Hematopoietic multipotent progenitor cell treated with erythropoietin and hydrocortisone succinate and interleukin-3 and kit ligand, for 4 days (in vitro differentiated cells): ENCODE results near the gene NAA60.
A peak's percentile ranks its signal among the peaks of the same experiment; 100 is the strongest.
"Not testable (repeated sequence)": the region's sequence is repeated elsewhere in the genome, so short reads cannot be mapped to it uniquely, and the experiment has no call there.

Source experiments
- DNase-seq: peaks from one replicate; pipeline ENCODE4 v3.0.0-alpha.2; 2015

NAA60 gene

DNA sequence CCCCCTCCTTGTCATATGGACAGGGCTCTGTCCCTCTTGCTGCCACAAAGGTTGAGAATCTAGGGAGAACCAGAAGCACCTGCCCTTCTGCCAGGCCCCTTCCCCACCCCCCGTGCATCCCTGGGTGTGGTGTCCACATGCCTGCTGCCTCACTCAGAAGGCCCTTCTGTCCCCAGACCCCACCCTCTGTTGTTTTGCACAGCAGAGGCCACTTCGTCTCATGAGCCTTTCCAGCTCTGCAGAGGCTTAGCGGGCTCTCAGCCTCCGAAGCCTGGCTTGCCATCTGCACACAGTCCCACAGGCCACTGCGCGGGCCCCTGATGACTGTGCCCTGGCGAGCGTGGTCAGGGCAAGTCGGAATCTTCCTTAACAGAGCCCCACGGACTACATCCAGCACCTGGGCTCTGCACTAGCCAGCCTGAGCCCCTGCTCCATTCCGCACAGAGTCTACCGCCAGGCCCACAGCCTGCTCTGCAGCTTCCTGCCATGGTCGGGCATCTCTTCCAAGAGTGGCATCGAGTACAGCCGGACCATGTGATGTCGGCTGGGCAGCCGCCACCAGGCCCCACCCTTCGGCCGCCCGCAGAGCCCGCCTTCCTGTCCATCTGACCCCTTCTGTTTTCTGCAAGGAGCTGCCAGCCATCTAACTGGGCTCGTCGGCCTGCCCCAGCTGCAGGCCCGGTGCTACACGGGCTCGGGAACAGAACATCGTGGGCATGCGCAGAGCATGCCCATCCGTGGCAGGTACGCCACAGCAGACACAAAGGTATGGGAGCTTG is 41.0 kb downstream of the NAA60 start:
- DNase-seq = no peak

DNA sequence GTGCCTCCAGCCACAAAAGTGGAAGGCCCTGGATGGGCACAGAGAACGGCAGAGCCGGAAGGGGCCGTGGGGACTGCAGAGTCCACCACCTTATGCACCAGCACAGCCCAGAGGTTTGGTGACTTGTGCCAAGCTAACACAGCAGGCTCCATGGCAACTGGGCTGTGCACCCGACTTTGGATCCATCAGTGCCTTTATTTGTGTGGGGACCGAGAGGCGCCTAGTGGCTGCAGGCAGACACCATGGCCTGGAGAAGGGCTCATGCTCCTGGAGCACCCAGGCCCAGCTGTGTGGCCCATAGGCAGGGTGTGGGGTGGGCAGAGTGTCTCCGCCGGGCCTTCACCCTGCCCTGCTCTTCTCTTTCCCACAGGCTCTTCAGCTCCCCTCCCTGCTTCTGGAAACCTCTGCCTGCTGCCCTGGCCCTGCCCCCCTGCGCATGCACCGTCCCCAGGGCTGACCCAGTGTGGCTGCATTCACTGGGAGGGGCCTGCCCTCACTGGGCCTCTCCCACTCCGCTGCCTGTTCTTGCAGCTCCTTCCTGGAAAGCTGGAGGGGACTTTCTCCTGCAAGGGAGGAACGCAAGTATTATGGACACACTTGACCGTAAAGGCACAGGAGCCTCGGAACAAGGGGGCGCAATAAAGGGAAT is 41.7 kb downstream of the NAA60 start:
- no peak for DNase-seq

DNA sequence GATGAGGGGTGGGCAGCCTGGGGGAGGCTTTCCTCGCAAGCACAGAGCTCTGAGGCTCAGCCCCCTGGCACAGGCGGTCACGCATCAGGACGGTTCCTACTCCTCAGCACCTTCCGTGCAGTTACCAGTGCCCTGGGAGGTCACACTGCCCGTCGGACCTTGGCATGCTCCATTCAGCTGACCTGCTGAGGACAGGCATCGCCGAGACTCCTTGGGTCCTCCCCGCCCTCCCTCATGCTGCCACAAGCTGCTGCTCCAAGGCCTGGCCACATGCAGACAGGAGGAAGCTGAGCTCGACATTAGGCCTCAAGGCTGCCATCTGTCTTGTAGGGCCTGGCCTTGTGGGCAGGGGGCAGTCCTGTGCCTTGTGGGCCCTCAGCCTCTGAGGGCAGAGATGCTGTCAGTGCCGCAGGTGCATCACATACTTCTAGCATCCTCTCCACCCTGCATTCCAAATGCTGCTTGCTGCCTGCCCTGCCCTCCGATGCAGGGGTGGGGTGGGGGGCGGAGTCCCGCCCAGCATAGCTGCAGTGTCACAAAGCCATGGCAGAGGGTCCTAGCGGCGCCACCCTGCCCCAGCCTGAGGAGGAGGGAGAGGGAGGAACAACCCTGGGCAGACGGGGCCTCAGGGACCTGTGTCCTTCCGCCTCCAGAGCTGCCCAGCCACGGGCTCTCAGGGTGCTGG is 42.5 kb downstream of the NAA60 start:
- peak; percentile 23 for DNase-seq

DNA sequence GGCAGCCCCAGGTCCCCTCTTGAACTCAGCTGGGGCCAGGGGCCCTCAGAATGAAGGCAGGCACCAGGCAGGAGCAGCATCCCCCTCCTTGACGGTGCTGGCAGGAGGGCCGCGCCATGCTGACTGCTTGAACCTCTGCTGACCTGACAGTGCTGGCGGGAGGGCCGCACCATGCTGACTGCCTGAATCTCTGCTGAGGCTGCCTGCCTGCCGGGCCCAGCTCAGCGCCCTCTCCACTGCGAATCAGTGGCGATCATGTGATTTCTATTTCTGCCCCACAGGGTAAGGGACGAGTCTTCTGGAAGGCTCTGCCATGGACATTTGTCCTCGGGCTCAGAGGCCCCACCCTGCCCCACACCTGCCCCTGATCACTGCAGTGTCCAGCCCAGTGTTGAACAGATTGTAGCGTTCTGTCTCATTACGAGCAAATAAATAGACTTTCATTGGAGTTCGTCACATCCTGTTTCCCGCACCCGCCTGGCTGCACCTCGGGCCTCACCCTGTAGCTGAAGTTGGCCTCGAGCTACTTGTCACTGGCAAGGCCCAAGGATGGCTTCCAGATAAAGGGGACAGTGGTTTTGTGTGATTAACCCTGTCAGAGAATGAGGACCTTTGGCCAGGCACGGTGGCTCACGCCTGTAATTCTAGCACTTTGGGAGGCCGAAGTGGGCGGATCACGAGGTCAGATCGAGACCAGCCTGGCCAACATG is 43.2 kb downstream of the NAA60 start:
- no peak for DNase-seq

DNA sequence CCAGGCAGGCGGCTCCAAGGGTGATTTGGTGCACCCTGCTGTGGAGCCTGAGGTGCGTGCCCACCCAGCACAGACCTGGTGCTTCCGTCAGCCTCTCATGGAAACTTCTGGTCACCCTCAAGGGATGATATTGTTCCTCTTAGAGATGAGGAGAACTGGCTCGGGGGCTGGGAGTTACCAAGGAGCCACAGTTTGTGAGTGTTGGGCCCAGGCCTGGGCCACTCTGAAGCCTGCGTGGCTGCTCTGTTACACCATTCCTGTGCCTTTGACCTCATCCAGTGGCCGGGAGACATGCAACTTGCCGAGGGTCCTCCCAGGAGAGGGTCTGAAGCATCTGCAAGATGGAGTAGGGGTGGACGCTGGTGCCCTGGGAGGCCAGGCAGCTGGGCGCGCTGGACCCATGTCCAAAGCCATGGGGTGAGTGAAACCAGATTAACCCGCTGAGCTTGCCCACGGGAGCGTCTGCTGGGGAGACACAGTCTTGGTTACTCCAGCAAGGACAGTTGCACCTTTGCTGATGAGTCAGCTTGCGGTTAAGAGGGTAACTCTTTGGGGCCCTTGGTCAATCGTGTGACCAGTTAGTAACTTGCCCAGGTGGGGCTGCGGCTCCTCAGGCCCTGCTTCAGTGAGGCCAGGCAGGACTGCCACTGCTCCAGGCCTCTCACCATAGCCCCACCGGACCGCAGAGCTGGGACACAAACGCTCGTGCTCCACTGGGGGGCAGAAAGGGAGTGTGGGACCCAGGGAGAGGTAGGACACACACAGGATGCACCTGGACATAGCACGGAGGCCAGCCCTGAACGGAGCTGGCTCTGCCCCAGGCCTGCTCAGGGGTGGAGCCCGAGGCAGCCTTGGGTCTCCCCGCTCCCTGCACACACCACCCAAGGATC is 44.3 kb downstream of the NAA60 start:
- peak; percentile 8 for DNase-seq

DNA sequence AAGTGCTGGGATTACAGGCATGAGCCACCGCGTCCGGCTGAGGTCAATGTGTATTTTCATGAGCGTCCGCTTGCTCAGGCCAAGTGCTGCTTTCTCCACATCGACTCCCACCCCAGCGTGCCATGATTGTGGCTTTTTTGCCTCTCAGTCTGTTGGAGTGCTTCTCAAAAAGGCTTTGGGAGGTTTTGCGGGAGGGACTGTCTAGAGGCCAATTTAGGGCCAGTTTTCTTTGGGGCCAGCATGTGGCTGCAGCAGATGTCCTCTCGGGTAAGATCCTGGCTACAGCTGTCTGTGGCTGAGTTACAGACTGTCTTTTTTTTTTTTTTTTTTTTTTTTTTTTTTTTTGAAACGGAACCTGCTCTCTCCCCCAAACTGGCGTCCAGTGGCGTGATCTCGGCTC is 45.3 kb downstream of the NAA60 start:
- DNase-seq = no peak

DNA sequence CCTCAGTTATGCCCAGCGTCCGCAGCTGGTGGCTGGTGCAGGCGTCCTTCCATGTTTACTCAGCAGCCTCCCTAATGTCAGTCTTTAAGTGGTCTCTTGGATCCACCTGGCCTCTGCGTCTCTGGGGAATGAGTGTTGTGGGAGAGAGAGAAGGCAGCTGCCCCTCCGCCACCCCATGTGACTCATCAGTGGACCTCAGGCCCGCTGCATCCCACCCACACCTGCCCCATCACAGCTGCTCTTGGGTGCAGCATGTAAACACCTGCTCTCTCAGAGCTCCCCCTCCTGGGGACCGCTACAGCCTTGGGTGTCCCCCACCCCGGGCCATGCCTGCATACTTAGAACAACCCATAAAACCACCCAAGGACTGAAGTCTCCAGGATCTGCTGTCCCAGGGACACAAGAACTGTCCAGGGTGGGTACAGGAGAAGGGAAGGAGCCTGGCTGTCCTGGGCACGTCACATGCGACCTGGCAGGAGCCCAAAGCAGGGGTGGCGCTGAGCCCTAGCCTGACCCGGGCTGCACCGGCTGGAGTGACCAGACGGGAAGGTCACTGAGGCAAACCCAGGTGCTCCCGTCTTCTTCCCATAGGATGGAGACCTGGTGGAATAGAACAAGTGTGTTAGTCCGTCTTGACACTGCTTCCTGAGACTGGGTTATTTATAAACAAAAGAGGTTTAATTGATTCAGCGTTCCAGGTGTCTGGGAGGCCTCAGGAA is 47.6 kb downstream of the NAA60 start:
- peak; percentile 15 for DNase-seq

DNA sequence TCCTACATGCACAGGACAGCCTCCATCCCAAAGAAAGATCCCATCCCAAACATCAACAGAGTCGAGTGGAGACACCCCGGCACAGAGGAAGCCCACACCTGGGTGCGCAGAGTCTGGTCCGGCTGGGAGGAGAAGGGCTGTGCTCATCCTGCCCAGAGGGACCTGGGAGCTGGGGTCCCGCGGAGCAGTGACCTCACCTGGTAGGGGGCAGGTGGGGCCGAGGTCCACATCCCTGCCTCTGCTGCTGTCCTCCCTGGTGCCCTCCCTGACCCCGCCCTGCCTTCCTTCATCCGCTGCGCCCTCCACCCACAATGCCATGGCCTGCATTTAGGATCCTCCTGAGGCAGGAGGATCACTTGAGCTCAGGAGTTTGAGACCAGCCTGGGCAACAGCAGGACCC is 48.9 kb downstream of the NAA60 start:
- DNase-seq = no peak

DNA sequence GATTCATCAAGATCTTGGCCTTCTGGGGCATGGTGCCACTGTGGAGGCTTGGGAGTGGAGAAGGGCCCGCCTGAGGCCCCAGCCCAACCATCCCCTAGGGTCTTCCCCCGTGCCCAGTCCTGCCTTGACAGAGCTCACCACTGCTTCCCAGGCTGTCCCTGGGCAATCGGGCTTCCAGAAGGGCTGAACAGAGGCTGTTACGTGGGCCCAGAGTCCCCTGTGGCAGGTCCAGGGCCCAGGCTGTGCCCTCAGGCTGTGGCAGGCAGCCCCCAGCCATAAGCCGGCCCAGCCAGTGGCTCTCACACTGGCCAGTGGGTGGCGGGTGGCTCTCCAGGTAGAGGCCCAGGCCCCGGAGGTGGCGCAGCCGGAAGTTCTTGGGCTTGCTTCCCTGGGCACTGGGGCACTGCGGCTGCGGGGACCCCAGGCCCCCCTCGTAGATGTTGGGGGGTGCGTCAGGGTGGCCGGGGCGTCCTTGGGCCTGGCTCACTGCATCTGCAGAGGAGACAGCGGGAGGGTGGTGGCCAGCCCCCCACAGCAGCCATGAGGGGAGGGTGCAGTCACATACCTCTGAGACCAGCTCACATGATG is 51.0 kb downstream of the NAA60 start:
- no peak for DNase-seq

DNA sequence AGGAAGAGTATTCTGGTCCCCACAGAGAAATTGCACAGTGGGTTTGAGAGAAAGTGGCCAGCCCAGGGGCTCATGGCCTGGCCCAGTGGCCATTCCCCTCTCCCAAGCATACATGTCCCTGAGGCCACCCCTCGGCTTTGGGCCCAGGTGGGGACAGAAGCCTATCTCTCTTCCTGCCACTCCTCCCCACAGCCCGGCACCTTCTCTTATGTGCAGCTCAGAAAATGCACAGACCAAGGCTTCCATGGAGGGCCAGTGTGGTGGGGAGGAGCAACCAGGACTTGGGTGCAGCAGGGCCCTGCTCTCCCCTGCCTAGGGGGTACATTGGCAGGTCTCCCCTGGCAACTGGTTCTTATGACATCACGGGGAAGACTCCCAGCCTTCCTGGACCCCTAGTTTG is 51.7 kb downstream of the NAA60 start, which contains the start of gene C16orf90:
Gene C16orf90, minus strand, starts transcription at position 314 of the 400 bp plus-strand sequence. Its CDS starts 68 bp downstream, at position 246.
- DNase-seq = no peak

DNA sequence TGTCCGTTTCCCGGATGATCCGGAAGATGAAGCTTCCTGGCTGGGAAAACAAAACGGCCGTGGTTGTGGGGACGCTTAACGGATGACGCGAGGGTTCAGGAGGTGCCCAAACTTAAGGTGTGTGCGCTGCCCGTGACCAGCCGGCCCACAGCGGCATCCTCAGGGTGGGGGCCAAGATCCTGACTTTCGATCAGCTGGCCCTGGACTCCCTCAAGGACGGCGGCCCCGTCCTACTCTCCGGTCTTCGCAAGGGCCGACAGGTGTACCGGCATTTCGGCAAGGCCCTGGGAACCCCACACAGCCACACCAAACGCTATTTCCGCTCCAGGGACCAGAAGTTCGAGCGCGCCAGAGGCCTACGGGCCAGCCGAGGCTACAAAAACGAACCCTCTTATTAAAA is 52.9 kb downstream of the NAA60 start:
- DNase-seq = no peak

DNA sequence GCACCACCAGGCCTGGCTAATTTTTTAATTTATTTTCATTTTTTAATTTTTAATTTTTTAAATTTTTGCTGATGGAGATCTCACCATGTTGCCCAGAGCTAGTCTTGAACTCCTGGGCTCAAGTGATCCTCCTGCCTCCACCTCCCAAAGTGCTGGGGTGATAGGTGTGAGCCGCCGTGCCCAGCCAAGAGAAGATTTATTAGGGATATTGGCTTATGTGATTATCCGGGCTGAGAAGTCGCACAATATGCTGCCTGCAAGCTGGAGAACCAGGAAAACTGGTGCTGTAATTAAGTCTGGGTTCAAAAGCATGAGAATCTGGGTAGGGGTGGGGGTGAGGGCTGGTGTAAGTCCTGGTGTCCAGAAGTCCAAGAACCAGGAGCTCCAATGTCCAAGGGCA is 54.3 kb downstream of the NAA60 start:
- DNase-seq = no peak

DNA sequence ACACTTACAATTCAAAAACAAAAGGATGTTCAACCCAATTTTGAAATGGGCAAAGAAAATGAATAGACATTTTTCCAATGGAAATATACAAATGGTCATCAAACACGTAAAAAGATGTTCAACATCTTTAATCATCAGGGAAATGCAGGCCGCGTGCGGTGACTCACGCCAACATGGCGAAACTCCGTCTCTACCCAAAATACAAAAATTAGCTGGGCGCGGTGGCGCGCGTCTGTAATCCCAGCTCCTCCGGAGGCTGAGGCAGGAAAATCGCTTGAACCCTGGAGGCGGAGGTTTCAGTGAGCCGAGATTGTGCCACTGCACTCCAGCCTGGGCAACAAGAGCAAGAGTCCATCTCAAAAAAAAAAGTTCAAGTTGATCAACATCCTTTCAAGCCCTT is 55.5 kb downstream of the NAA60 start:
- DNase-seq = no peak

DNA sequence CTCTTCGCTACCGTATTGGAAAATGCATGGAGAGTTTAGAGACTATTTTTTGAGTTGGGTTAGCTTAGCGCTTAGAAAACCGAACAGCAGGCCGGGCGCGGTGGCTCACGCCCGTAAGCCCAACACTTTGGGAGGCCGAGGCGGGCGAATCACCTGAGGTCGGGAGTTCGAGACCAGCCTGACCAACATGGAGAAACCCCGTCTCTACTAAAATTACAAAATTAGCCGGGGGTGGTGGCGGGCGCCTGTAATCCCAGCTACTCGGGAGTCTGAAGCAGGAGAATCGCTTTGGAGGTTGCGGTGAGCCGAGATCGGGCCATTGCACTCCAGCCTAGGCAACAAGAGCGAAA is 57.9 kb downstream of the NAA60 start:
- not testable (repeated sequence) for DNase-seq

DNA sequence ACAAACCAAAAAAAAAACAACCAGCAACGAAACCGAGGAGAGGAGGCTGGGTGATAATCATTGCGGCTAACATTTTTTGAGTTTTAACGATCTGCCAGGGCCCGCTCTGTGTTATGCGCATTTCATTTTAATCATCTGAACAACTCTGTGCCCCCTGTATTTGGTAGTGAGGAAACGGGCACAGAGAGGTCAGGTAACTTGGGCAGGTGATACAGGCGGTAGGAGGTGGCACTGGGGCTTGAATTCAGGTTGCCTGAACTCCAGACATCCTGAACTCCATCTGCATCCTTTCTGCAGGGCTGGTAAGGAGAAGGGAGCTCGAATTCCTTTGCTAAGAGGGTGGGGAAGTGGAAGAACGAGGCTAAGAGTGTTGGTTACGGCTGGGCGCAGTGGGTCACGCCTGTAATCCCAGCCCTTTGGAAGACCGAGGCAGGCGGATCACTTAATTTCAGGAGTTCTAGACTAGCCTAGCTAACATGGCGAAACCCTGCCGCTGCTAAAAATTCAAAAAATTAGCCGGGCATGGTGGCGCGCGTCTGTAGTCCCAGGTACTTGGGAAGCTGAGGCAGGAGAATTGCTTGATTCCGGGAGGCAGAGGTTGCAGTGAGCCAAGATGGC is 58.4 kb downstream of the NAA60 start:
- DNase-seq = no peak

DNA sequence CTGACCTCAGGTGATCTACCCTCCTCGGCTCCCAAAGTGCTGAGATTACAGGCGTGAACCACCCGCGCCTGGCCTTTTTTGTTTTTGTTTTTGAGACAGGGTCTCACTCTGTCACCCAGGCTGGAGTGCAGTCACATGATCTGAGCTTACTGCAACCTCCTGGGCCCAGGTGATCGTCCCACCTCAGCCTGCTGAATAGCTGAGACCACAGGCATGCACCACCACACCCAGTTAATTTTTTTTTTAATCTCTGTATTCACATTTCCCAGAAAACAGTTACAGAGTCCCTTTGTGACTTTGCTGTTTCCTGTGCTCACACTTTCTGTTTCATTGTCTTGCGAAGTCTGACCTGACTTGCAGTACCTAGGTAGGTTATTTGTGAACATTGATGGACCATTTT is 60.0 kb downstream of the NAA60 start:
- peak; percentile 42 for DNase-seq

DNA sequence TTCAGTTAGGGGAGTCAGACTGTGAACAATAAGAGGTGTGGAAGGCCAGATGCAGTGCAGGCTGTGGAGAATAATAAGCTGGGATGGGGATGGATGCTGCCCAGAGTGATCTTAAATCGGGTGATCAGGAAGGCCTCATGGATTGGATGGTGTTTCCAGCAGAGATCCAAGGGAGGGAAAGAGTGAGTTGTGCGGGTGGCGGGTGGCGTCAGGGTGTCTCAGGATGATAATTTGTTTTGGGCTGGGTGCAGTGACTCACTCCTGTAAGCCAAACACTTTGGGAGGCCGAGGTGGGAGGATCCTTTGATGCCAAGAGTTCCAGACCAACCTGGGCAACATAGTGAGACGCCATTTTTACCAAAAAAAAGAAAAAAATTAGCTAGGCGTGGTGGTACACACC is 65.3 kb downstream of the NAA60 start:
- DNase-seq = no peak

DNA sequence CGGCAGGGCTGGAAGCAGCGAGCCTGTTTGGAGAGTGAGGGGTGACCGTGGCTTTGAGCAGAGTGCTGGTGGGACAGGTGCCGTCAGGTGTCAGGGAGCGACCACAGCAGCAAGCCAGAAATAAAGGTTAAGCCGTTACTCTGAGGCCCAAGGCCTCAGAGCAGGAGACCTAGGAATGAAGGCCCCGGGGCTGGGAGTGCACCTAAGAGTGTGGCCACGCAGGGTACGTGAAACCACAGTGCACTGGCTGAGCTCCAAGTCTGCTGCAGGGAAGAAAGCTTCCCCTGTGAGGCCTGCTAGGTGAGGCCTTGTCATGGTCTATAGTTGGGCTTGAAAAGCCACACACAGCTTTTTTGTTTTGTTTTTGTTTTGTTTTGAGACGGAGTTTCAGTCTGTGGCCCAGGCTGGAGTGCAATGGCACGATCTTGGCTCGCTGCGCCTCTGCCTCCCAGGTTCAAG is 66.0 kb downstream of the NAA60 start:
- peak; percentile 71 for DNase-seq

DNA sequence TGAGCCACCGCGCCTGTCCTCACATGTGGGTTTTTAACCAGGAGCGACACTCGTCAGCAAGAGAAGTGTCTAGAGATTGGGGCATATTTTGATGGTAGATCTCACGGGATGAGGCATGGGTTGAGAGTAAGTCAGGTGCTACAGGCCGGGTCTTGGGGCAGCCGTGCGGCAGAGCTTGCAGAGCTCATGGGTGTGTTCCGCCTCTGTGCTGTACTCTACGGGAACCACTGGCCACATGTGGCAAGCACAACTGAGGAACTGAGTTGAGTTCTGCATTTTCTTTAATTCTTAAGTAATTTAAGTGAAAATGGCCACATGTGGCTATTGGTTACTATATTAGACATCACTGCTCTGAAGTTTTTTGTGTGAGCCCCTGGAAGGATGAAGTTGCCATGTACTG is 66.9 kb downstream of the NAA60 start:
- no peak for DNase-seq

DNA sequence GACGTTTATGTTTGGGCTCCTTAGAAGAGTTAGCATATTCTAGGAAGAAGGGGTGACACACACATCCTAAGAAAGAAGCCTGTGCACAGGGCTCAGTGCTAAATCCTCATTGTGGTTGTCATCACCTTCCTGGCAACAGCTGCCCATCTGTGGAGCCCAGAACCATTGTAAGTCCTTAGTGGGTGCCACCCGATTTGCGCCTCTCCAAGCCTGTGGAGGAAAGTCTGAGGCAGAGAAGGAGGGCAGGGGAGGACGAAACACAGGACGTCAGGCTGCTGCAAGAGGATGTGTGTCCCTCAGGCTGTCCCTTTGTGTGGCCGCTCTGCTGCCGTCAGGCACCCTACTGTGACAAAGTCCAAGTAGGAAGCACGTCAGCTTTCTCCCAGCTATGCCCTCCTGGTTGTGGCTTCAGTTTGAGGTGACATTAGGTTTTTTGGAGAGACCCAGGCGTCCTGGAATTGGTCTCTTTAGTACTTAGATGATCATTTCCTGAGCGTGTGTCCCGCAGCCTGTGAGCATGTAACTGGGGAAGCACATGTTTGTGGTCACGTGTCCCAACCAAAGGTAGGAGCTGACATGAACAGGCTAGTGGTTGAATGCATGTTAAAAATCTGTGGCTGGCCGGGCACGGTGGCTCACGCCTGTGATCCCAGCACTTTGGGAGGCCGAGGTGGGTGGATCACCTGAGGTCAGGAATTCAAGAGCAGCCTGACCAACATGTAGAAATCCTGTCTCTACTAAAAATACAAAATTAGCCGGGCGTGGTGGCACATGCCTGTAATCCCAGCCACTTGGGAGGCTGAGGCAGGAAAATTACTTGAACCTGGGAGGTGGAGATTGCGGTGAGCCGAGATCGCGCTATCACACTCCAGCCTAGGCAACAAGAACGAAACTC is 68.1 kb downstream of the NAA60 start:
- no peak for DNase-seq
